ENCODE data around the gene NAGK.
"Not testable (repeated sequence)": the region's sequence is repeated elsewhere in the genome, so short reads cannot be mapped to it uniquely, and the experiment has no call there.

NAGK gene

DNA sequence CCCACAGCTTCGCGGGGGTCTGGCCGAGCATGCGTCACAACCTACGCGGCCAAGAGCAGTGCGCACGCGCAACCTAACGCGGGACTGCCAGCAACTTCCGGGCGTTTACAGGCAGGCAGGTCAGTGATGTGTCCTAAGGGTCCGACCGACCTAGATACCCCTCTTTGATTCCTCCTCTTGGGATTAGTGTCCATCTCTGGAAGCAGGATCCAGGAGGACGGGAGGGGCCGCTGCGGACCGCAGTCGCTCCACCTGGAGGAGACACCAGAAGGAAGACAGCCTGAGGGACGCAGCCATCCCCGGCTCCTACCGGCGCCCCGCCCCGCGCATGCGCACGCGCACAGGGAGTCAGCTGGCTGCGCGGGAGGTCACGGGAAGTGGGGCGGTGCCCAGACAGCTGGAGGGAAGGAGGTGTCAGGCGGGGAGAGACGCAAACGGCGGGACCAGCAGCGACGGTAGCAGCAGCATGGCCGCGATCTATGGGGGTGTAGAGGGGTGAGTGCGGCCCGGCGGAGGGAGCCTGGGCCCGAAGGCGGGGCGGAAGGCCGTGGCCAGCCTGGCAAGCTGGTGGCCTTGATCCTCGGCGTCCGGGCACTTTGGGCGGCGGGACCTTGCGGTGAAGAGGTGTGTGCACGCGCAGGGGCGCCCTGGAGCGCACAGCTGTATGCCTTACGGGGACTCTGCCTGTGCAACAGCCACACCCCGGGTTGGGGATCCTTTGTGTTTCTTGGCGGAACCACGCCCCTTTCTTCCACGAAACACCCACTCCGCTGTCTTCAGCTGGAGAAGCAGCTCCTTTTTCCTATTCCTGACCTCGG is at the start of gene NAGK:
Gene NAGK, plus strand, starts transcription at position 431 of the 818 bp plus-strand sequence. Its CDS starts 36 bp downstream, at position 467.
- peak within 1 kb of the TSS; percentile 99 for H3K4me3 ChIP-seq (ENCODE audit: low read depth, low read length)
- TF ChIP-seq, protein P1, sequence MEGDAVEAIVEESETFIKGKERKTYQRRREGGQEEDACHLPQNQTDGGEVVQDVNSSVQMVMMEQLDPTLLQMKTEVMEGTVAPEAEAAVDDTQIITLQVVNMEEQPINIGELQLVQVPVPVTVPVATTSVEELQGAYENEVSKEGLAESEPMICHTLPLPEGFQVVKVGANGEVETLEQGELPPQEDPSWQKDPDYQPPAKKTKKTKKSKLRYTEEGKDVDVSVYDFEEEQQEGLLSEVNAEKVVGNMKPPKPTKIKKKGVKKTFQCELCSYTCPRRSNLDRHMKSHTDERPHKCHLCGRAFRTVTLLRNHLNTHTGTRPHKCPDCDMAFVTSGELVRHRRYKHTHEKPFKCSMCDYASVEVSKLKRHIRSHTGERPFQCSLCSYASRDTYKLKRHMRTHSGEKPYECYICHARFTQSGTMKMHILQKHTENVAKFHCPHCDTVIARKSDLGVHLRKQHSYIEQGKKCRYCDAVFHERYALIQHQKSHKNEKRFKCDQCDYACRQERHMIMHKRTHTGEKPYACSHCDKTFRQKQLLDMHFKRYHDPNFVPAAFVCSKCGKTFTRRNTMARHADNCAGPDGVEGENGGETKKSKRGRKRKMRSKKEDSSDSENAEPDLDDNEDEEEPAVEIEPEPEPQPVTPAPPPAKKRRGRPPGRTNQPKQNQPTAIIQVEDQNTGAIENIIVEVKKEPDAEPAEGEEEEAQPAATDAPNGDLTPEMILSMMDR (IDR thresholded peaks at IDR 0.05; ENCODE audit: insufficient read depth, low read length, missing control alignments): peak; percentile 8
- ChIA-PET CTCF (interaction anchor here (0.8 to 3.6 kb wide), 7 partner anchors 32 to 90 kb away, joined by 3 to 15 read pairs (median 7); partner anchors contain the start of genes ANKRD53 and MPHOSPH10), POLR2A (interaction anchor here (0.5 to 3.4 kb wide), 11 partner anchors 8 to 878 kb away, joined by 3 to 28 read pairs (median 5); partner anchors contain the start of genes C2orf42, MCEE, MPHOSPH10 and TEX261)
- DNase-seq (ENCODE audit: low read depth, low spot score): peak; percentile 74

DNA sequence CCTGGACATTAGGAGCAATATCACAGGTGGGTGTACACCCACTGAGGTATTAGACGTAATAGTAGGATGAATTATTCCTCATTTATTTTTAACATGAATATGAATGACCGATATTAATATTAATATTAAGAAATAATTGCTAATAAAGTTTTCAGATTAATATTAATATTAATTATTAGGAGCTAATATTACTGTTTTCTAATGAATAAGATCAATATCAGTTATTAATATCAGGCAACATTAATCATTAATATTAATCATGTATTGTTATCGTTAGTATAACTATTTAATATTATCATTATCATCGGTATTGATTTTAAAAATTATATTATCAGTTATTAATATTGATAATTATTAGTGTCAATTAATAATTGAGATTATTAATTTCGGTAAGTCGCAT is 48.5 kb upstream of the NAGK start:
- DNase-seq (ENCODE audit: low read depth, low spot score); H3K4me3 ChIP-seq (ENCODE audit: low read depth, low read length); CTCF ChIA-PET; POLR2A ChIA-PET: not testable (repeated sequence)

DNA sequence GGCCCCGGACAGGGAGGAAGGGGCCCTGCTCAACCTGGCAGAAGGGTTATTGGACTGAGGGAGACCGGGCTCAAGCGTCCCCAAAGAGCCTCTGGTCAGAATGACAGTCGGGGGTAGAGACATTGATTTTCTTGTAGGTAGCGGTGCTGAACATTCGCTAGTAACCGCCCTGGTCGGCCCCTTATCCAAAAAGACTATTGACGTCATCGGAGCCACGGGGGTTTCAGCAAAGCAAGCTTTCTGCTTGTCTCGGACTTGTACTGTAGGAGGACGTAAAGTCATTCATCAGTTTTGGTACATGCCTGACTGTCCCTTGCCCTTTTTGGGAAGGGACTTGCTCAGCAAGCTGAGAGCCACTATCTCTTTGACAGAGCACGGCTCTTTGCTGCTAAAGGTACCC is 47.1 kb upstream of the NAGK start:
- CTCF ChIA-PET; H3K4me3 ChIP-seq (ENCODE audit: low read depth, low read length); POLR2A ChIA-PET; DNase-seq (ENCODE audit: low read depth, low spot score): not testable (repeated sequence)

DNA sequence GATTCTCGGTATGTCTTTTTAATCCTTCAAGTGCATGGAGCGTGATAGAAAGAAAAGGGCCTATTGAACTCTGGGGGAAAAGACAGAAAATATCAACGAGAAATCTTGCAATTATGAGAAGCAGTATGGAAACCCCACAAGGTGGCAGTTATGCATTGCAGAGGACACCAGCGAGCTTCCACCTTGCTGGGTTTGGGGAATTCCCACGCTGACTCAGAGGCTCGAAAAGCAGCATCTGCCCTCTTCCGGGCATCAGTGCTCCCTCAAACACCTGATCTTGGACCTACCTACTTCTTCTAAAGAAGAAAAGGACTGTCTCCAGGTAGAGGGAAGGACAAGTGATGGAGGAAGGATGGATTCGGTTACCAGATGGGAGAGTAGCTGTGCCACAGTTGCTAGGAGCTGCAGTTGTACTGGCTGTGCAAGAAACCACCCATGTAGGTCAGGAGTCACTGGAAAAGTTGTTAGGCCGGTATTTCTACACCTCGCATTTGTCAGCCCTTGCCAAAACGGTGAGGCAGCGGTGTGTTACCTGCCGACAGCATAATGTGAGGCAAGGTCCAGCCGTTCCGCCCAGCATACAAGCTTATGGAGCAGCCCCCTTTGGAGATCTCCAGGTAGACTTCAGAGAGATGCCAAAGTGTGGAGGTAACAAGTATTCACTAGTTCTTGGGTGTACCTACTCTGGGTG is 44.8 kb upstream of the NAGK start:
- POLR2A ChIA-PET; H3K4me3 ChIP-seq (ENCODE audit: low read depth, low read length); DNase-seq (ENCODE audit: low read depth, low spot score): not testable (repeated sequence)
- CTCF ChIA-PET: interaction anchor here (1.2 kb wide), 2 partner anchors 16 to 21 kb away, joined by 3 read pairs; no protein-coding TSS in a partner anchor

DNA sequence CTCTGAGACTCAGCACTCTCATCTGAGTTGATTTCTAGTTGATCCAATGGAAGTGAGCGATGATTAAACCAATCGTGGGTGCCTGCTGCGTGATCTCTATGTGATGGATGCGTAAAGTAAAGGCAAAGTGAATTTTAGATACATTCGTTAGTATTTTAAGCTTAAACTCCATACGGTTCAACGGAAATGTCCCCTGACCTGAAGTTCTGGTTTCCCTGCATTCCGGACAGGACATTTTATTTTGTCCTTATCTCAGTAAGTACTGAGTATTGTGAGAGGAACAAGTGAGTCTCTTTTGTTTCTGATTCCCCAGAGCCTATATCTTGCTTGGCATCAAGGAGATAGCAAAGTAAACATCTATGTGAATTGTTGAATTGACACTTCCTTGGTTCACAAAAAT is 32.2 kb upstream of the NAGK start:
- DNase-seq (ENCODE audit: low read depth, low spot score); CTCF ChIA-PET; POLR2A ChIA-PET; H3K4me3 ChIP-seq (ENCODE audit: low read depth, low read length): not testable (repeated sequence)

DNA sequence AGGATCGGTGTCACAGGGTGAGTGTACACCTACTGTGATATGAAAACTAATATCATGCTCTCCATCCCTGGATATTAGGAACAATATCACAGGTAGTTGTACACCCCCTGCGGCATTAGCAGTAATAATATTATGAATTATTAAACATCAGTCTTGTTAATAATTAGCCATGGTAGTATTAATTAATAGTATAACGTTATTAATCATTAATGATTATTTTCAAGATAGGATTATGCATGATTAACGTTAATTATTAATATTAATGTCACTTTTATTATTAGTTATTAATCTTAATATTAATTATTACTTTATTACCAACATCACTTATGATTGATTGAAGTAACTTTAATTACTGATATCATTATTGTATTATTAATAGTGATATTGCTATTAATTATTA is 26.2 kb upstream of the NAGK start:
- CTCF ChIA-PET: no interaction called here
- H3K4me3 ChIP-seq (ENCODE audit: low read depth, low read length): no peak overlapping the region
- DNase-seq (ENCODE audit: low read depth, low spot score): no peak
- TF ChIP-seq, protein P1 (IDR thresholded peaks at IDR 0.05; ENCODE audit: insufficient read depth, low read length, missing control alignments): no peak
- POLR2A ChIA-PET: no interaction called here

DNA sequence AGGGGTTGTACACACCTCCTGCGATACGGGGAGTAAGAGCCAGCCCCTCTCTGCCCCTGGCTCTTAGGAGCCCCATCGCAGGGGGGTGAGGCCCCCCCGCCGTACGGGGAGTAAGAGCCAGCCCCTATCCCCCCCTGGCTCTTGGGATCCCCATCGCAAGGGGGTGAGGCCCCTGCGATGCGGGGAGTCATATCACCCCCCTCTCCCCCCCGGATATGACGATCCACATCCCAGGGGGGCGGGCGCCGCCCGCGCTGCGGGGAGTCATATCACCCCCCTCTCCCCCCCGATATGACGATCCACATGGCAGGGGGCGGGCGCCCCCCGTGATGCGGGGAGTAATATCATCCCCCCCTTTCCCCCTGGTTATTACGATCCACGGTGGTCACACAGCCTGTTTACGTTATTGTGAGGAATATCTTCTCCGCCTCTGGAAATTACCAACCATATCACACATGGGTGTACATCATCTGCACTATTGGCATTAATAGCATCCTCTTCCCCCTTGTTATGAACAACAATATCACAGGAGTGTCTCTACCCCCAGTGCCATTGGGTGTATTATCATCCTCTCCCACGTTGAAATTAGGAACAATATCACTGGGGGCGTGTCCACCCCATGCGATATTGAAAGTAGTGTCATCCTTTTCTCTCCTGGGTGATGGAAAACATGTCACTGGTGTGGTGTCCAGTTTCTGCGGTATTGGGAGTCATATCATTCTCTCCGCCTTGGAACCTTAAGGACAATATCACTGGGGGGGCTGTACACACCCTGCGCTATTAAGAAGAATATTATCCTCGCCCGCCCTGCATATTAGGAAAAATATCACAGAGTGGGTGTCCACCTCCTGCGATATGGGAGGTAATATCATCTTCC is 24.7 kb upstream of the NAGK start:
- ChIA-PET POLR2A (no interaction called here), CTCF (no interaction called here)
- TF ChIP-seq, protein P1 (IDR thresholded peaks at IDR 0.05; ENCODE audit: insufficient read depth, low read length, missing control alignments): no peak
- DNase-seq (ENCODE audit: low read depth, low spot score): no peak
- no peak overlapping the region for H3K4me3 ChIP-seq (ENCODE audit: low read depth, low read length)

DNA sequence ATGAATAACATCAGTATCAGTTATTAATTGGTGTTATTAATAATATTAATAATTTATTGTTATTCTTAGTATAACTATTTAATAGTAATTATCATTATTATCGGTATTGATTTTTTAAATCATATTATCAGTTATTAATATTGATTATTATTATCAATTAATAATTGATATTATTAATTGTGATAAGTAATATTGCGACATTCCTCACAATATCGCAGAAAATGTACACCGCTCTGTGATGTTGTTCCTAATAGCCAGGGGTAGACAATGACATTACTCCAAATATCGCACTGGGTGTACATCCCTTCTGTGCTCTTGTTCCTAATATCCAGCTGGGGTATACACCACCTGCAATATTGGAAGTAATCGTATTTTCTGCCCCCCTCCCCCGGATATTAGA is 23.3 kb upstream of the NAGK start:
- POLR2A ChIA-PET: no interaction called here
- TF ChIP-seq, protein P1 (IDR thresholded peaks at IDR 0.05; ENCODE audit: insufficient read depth, low read length, missing control alignments): no peak
- no peak for DNase-seq (ENCODE audit: low read depth, low spot score)
- CTCF ChIA-PET: no interaction called here
- H3K4me3 ChIP-seq (ENCODE audit: low read depth, low read length): no peak overlapping the region

All from AG04449 (cell line).